ENCODE results near the gene LARGE1.

GRCh38 chr22:33717694-33718396 is 202.4 kb downstream of the LARGE1 start:
- TF ChIP-seq POLR2A (IDR thresholded peaks at IDR 0.05) (no peak), CTCF (IDR thresholded peaks at IDR 0.05) (no peak), POLR2AphosphoS5 (IDR thresholded peaks at IDR 0.05) (no peak)
